ENCODE results near the gene PLA2G2C. TPM values are rescaled to one million over a fixed set of nuclear protein-coding genes. Genes with fewer than 3 reads are reported as not detected.

The PLA2G2C gene
- total and polyA plus RNA-seq, 2 donors (not counting 3 experiments of a cell fraction or from before 2014, with no cell fraction given) = not detected

- Histone ChIP-seq H3K79me2 (ENCODE audit: control insufficient read depth, insufficient read depth, low read length) (no peaks in the 10 kb centered on the region), H3K9me3 (replicated peaks; ENCODE audit: control insufficient read depth, insufficient read depth, low read length) (no peaks in the 10 kb centered on the region), H3K9me1 (replicated peaks; ENCODE audit: control insufficient read depth, extremely low read depth, insufficient read depth, low read length) (no peaks in the 10 kb centered on the region), H3K36me3 (ENCODE audit: control insufficient read depth in 2 of 2, extremely low read depth in 1 of 2, insufficient read depth in 2 of 2, low read length in 2 of 2) (no peaks in the 10 kb centered on the region), H3K27ac (ENCODE audit: insufficient read depth, low read depth, low read length) (no peak overlapping the region), H2AFZ (ENCODE audit: low read depth, low read length) (no peak overlapping the region), H3K4me3 (replicated peaks in 1 of 3; ENCODE audit: insufficient read depth in 1 of 3, low read depth in 1 of 3, low read length in 3 of 3) (no peak overlapping the region), H3K4me2 (ENCODE audit: insufficient read depth, low read length) (no peak overlapping the region), H3K27me3 (ENCODE audit: control insufficient read depth in 2 of 2, insufficient read depth in 2 of 2, low read length in 2 of 2) (peaks cover 2 to 5% of the 10 kb centered on the region in 2 experiments), H3K9ac (replicated peaks; ENCODE audit: extremely low read depth, insufficient read depth, low read length) (no peak overlapping the region), H3K4me1 (ENCODE audit: control insufficient read depth, extremely low read depth, insufficient read depth, low read length) (no peaks in the 10 kb centered on the region), H4K20me1 (replicated peaks; ENCODE audit: control insufficient read depth, extremely low read depth, insufficient read depth, low read length) (no peaks in the 10 kb centered on the region)
- dilution Hi-C loops (cut with MboI; ENCODE audit: extremely low pct_ligation_motif_present, low sequenced_read_pairs) = no loop called here
- intact Hi-C loops (cut with micrococcal nuclease) = no loop called here
- no TSS peak for BruUV-seq (replicated peaks)
- no peak for FAIRE-seq
- DNase-seq (ENCODE audit: low read depth, low spot score) = no peak
- CTCF ChIA-PET = interaction anchor here (0.6 to 1.2 kb wide), 2 partner anchors 57 to 66 kb away, joined by 3 read pairs; no protein-coding TSS in a partner anchor
- TF ChIP-seq POLR2A (IDR thresholded peaks at IDR 0.05; ENCODE audit: low read depth, low read length) (no peak), CTCF (IDR thresholded peaks at IDR 0.05; ENCODE audit: extremely low read depth in 1 of 2, insufficient read depth in 1 of 2, low read depth in 1 of 2, low read length in 2 of 2) (no peak), POLR2AphosphoS5 (IDR thresholded peaks at IDR 0.05; ENCODE audit: insufficient read depth, low read depth, low read length) (no peak), JUN (IDR thresholded peaks at IDR 0.05; ENCODE audit: borderline replicate concordance, insufficient read depth, insufficient read length, low read depth) (no peak)
- POLR2A ChIA-PET = no interaction called here
Observed at GRCh38 chr1:20234788-20235535, 48.6 kb upstream of the PLA2G2C start.

- H3K9ac ChIP-seq (replicated peaks; ENCODE audit: extremely low read depth, insufficient read depth, low read length) = no peak overlapping the region
- no peak overlapping the region for H2AFZ ChIP-seq (ENCODE audit: low read depth, low read length)
- no peaks in the 10 kb centered on the region for H3K9me1 ChIP-seq (replicated peaks; ENCODE audit: control insufficient read depth, extremely low read depth, insufficient read depth, low read length)
- no peaks in the 10 kb centered on the region for H3K9me3 ChIP-seq (replicated peaks; ENCODE audit: control insufficient read depth, insufficient read depth, low read length)
- TF ChIP-seq POLR2AphosphoS5 (IDR thresholded peaks at IDR 0.05; ENCODE audit: insufficient read depth, low read depth, low read length) = no peak
- no peak for TF ChIP-seq EZH2 (IDR thresholded peaks at IDR 0.05; ENCODE audit: borderline replicate concordance, low read depth, low read length, severe bottlenecking)
- no peak for TF ChIP-seq FOS (IDR thresholded peaks at IDR 0.05; ENCODE audit: borderline replicate concordance, insufficient read depth, low read length)
- H3K27me3 ChIP-seq (ENCODE audit: control insufficient read depth in 2 of 2, insufficient read depth in 2 of 2, low read length in 2 of 2) = peaks cover 2 to 5% of the 10 kb centered on the region in 2 experiments
- FAIRE-seq (no peak), DNase-seq (ENCODE audit: low read depth, low spot score) (no peak)
- no peaks in the 10 kb centered on the region for H3K79me2 ChIP-seq (ENCODE audit: control insufficient read depth, insufficient read depth, low read length)
- dilution Hi-C loops (cut with MboI; ENCODE audit: extremely low pct_ligation_motif_present, low sequenced_read_pairs) (no loop called here), intact Hi-C loops (cut with micrococcal nuclease) (no loop called here)
- no TSS peak for BruUV-seq (replicated peaks)
- H4K20me1 ChIP-seq (replicated peaks; ENCODE audit: control insufficient read depth, extremely low read depth, insufficient read depth, low read length) = no peaks in the 10 kb centered on the region
- ChIA-PET POLR2A (no interaction called here), CTCF (interaction anchor here (1.2 to 1.5 kb wide), 2 partner anchors 21 to 56 kb away, joined by 3 to 5 read pairs; no protein-coding TSS in a partner anchor)
- no peaks in the 10 kb centered on the region for H3K4me1 ChIP-seq (ENCODE audit: control insufficient read depth, extremely low read depth, insufficient read depth, low read length)
- H3K4me3 ChIP-seq (replicated peaks in 1 of 3; ENCODE audit: insufficient read depth in 1 of 3, low read depth in 1 of 3, low read length in 3 of 3) = no peak overlapping the region
- no peaks in the 10 kb centered on the region for H3K36me3 ChIP-seq (ENCODE audit: control insufficient read depth in 2 of 2, extremely low read depth in 1 of 2, insufficient read depth in 2 of 2, low read length in 2 of 2)
- no peak overlapping the region for H3K4me2 ChIP-seq (ENCODE audit: insufficient read depth, low read length)
- no peak overlapping the region for H3K27ac ChIP-seq (ENCODE audit: insufficient read depth, low read depth, low read length)
Observed at GRCh38 chr1:20233866-20234265, 47.5 kb upstream of the PLA2G2C start.

Measured in endothelial cell of umbilical vein (primary cell).